Astrocyte of the cerebellum (primary cell): ENCODE data around the gene CDH4.

Experiments
- DNase-seq: peaks from one replicate; pipeline ENCODE4 v3.0.0-alpha.2; 2011; ENCODE audit warnings: low read depth
- H3K4me3 ChIP-seq: 2 replicates; pipeline ENCODE4 v1.5.1; 2011; ENCODE audit warnings: mild to moderate bottlenecking, low read depth, low read length, moderate library complexity
- CTCF ChIP-seq: IDR thresholded peaks from 2 replicates; pipeline ENCODE4 v1.5.1; 2012; ENCODE audit warnings: low read length, low read depth, moderate library complexity, mild to moderate bottlenecking; ENCODE audit errors: missing control alignments
- in situ Hi-C: cut with HindIII; loops from 2 replicates; pipeline ENCODE4 v1.10.0; 2017; ENCODE audit warnings: low sequenced_read_pairs

CDH4 gene

GRCh38 chr20:61932711-61933480 is 680.8 kb downstream of the CDH4 start:
- in situ Hi-C loops, result no loop called here

GRCh38 chr20:61933481-61933950 is 681.5 kb downstream of the CDH4 start:
- DNase-seq, result no peak
- in situ Hi-C loops, result no loop called here
- no peak overlapping the region for H3K4me3 ChIP-seq
- TF ChIP-seq CTCF, result no peak

More at GRCh38 chr20:61932711-61933480, 680.8 kb downstream of the CDH4 start:
- no peak for DNase-seq
- no peak overlapping the region for H3K4me3 ChIP-seq
- TF ChIP-seq CTCF, result no peak

- in situ Hi-C loops, result no loop called here
- no peak for TF ChIP-seq CTCF
- H3K4me3 ChIP-seq, result no peak overlapping the region
- DNase-seq, result no peak
Measured at GRCh38 chr20:61933951-61934715, 682.1 kb downstream of the CDH4 start.

GRCh38 chr20:61934716-61935530 is 682.9 kb downstream of the CDH4 start:
- TF ChIP-seq CTCF, result no peak
- in situ Hi-C loops, result no loop called here
- no peak for DNase-seq
- H3K4me3 ChIP-seq, result no peak overlapping the region

DNA sequence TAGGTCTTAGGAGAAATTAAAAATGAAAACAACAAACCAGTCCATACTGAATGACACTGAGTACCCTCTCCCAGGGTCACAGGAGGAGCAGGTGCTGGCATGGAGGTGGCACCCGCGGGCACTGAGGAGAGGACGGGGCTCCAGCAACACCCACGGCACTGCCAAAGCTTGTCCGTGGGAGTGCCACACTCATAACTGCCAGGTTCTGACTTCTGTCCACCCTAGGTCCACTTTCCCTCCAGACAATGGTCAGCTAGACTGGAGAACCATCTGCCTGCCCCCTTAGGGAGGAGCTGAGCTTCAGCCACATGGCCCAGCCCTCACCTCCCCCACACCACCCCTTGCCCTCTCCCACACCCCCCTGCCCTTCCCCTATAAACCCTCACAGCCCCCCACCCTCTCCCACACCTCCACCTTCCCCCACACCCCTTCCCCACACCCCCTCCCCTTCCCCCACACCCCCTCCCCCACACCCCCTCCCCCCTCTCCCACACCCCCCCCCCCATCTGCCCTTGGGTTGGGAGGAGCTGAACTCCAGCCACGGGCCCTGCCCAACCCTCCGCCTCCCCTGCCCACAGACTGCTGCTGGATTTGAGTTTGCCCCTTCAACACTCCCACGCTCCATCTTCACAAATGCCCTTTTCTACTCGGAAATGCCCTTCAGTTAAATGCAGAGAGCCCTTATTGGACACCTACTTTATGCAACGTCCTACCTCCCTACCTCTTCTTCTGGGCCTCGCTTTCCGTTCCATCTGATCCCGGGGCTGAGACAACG is 684.1 kb downstream of the CDH4 start:
- no peak overlapping the region for H3K4me3 ChIP-seq
- no peak for TF ChIP-seq CTCF
- in situ Hi-C loops, result no loop called here
- DNase-seq, result no peak
